ENCODE data around the gene PRR20G. TPM values are rescaled to one million over a fixed set of nuclear protein-coding genes. Genes with fewer than 3 reads are reported as not detected.

Gene PRR20G
- total and polyA plus RNA-seq, 10 of the 15 experiments (the other 5 are each of a cell fraction or from before 2014, with no cell fraction given), result not detected

DNA sequence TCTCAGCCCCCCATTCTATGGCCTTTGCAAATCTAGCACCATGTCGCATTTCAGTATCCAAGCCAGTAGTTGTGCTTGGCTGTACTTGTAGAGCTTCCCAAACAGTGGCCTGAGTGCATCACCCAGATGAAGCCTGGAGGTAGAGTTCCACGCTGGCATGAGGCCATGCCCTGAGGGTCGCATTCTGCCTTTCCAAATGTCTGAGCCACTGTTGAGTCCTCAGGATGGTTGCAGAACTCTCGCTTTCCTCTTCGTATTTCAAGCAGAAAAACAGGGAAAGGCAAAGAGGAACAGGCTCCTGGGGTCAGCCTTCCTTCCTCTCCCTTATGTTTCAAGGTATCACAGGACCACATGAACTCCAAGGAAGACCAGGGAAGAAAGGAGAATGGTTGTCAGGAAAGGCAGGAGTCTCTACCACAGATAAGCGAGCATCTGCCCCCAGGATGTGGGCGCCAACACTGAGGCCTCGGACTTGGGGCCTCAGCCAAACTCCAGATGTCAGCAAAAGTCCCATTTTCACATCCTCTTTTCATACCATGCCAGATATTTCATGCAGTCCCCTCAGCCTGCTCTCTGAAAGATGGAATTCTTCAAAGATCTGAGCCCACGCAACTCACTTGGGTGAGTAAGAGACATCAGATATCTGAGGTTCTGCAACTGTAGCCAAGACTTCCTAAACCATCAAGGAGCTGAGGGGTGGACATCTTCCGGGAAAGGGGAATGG is 19.4 kb upstream of the PRR20G start (continued):
- TF ChIP-seq, protein P1, sequence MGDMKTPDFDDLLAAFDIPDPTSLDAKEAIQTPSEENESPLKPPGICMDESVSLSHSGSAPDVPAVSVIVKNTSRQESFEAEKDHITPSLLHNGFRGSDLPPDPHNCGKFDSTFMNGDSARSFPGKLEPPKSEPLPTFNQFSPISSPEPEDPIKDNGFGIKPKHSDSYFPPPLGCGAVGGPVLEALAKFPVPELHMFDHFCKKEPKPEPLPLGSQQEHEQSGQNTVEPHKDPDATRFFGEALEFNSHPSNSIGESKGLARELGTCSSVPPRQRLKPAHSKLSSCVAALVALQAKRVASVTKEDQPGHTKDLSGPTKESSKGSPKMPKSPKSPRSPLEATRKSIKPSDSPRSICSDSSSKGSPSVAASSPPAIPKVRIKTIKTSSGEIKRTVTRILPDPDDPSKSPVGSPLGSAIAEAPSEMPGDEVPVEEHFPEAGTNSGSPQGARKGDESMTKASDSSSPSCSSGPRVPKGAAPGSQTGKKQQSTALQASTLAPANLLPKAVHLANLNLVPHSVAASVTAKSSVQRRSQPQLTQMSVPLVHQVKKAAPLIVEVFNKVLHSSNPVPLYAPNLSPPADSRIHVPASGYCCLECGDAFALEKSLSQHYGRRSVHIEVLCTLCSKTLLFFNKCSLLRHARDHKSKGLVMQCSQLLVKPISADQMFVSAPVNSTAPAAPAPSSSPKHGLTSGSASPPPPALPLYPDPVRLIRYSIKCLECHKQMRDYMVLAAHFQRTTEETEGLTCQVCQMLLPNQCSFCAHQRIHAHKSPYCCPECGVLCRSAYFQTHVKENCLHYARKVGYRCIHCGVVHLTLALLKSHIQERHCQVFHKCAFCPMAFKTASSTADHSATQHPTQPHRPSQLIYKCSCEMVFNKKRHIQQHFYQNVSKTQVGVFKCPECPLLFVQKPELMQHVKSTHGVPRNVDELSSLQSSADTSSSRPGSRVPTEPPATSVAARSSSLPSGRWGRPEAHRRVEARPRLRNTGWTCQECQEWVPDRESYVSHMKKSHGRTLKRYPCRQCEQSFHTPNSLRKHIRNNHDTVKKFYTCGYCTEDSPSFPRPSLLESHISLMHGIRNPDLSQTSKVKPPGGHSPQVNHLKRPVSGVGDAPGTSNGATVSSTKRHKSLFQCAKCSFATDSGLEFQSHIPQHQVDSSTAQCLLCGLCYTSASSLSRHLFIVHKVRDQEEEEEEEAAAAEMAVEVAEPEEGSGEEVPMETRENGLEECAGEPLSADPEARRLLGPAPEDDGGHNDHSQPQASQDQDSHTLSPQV (IDR thresholded peaks at IDR 0.05), result no peak
- TF ChIP-seq LARP7 (IDR thresholded peaks at IDR 0.05) (no peak), TCF3 (IDR thresholded peaks at IDR 0.05; ENCODE audit: borderline replicate concordance, insufficient read depth, low read depth, low read length) (0 out of 2 replicates have a peak, but pooled peaks have one; percentile 10), FOS (IDR thresholded peaks at IDR 0.05; ENCODE audit: borderline replicate concordance, extremely low read depth, insufficient read length) (no peak), ASH2L (IDR thresholded peaks at IDR 0.05; ENCODE audit: borderline replicate concordance, low read depth) (no peak), HDAC6 (IDR thresholded peaks at IDR 0.05; ENCODE audit: unreplicated experiment) (no peak), NRF1 (conservative IDR thresholded peaks at IDR 0.05; ENCODE audit: low read depth, low read length) (no peak), PAX5 (IDR thresholded peaks at IDR 0.05; ENCODE audit: borderline replicate concordance, low read depth, low read length) (no peak), IKZF2 (IDR thresholded peaks at IDR 0.05) (peak; percentile 83 to 86), CREB1 (IDR thresholded peaks at IDR 0.05; ENCODE audit: low read depth) (no peak), SPI1 (IDR thresholded peaks at IDR 0.05; ENCODE audit: borderline replicate concordance, insufficient read depth, low read depth, low read length) (peak; percentile 95), BMI1 (IDR thresholded peaks at IDR 0.05; ENCODE audit: borderline replicate concordance) (no peak), GATAD2B (conservative IDR thresholded peaks at IDR 0.05; ENCODE audit: low read depth) (peak; percentile 60), IKZF1 (conservative IDR thresholded peaks at IDR 0.05) (peak; percentile 94)
- TF ChIP-seq, protein P2, sequence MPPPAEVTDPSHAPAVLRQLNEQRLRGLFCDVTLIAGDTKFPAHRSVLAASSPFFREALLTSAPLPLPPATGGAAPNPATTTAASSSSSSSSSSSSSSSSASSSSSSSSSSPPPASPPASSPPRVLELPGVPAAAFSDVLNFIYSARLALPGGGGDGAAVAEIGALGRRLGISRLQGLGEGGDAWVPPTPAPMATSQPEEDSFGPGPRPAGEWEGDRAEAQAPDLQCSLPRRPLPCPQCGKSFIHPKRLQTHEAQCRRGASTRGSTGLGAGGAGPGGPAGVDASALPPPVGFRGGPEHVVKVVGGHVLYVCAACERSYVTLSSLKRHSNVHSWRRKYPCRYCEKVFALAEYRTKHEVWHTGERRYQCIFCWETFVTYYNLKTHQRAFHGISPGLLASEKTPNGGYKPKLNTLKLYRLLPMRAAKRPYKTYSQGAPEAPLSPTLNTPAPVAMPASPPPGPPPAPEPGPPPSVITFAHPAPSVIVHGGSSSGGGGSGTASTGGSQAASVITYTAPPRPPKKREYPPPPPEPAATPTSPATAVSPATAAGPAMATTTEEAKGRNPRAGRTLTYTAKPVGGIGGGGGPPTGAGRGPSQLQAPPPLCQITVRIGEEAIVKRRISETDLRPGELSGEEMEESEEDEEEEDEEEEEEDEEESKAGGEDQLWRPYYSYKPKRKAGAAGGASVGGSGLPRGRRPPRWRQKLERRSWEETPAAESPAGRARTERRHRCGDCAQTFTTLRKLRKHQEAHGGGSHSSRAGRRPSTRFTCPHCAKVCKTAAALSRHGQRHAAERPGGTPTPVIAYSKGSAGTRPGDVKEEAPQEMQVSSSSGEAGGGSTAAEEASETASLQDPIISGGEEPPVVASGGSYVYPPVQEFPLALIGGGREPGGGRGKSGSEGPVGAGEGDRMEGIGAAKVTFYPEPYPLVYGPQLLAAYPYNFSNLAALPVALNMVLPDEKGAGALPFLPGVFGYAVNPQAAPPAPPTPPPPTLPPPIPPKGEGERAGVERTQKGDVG (CRISPR knock-in tag; IDR thresholded peaks at IDR 0.05), result no peak
- TF ChIP-seq, protein P3, sequence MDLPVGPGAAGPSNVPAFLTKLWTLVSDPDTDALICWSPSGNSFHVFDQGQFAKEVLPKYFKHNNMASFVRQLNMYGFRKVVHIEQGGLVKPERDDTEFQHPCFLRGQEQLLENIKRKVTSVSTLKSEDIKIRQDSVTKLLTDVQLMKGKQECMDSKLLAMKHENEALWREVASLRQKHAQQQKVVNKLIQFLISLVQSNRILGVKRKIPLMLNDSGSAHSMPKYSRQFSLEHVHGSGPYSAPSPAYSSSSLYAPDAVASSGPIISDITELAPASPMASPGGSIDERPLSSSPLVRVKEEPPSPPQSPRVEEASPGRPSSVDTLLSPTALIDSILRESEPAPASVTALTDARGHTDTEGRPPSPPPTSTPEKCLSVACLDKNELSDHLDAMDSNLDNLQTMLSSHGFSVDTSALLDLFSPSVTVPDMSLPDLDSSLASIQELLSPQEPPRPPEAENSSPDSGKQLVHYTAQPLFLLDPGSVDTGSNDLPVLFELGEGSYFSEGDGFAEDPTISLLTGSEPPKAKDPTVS (IDR thresholded peaks at IDR 0.05; ENCODE audit: low read depth, low read length), result no peak
- TF ChIP-seq, protein P4, sequence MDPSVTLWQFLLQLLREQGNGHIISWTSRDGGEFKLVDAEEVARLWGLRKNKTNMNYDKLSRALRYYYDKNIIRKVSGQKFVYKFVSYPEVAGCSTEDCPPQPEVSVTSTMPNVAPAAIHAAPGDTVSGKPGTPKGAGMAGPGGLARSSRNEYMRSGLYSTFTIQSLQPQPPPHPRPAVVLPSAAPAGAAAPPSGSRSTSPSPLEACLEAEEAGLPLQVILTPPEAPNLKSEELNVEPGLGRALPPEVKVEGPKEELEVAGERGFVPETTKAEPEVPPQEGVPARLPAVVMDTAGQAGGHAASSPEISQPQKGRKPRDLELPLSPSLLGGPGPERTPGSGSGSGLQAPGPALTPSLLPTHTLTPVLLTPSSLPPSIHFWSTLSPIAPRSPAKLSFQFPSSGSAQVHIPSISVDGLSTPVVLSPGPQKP (IDR thresholded peaks at IDR 0.05; ENCODE audit: low read depth, low read length), result no peak
- TF ChIP-seq, protein P5, sequence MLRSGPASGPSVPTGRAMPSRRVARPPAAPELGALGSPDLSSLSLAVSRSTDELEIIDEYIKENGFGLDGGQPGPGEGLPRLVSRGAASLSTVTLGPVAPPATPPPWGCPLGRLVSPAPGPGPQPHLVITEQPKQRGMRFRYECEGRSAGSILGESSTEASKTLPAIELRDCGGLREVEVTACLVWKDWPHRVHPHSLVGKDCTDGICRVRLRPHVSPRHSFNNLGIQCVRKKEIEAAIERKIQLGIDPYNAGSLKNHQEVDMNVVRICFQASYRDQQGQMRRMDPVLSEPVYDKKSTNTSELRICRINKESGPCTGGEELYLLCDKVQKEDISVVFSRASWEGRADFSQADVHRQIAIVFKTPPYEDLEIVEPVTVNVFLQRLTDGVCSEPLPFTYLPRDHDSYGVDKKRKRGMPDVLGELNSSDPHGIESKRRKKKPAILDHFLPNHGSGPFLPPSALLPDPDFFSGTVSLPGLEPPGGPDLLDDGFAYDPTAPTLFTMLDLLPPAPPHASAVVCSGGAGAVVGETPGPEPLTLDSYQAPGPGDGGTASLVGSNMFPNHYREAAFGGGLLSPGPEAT (IDR thresholded peaks at IDR 0.05; ENCODE audit: low read depth), result peak; percentile 87
